ENCODE measurements around the gene GTF2IRD1.
A peak's percentile ranks its signal among the peaks of the same experiment; 100 is the strongest.

Gene GTF2IRD1

DNA sequence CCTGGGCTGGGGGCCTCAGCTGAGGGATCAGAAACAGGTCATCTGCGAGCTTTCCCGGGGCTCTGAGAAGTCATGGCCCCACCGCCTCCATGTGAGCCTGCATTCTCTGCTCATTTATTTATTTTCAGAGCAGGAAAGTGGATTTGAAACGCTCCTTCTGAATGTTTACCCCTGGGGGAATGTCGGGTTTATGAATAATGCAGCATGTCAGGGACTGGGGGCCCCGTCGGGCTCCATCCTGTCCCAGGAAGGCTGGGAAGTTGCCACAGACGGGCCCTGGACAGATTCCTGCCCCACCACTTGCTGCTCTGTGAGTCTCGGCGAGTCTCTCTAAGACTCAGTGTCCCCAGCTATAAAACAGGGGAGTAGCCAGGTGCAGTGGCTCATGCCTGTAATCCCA lies 11.9 kb upstream of the GTF2IRD1 start:
- TF ChIP-seq, protein P1, sequence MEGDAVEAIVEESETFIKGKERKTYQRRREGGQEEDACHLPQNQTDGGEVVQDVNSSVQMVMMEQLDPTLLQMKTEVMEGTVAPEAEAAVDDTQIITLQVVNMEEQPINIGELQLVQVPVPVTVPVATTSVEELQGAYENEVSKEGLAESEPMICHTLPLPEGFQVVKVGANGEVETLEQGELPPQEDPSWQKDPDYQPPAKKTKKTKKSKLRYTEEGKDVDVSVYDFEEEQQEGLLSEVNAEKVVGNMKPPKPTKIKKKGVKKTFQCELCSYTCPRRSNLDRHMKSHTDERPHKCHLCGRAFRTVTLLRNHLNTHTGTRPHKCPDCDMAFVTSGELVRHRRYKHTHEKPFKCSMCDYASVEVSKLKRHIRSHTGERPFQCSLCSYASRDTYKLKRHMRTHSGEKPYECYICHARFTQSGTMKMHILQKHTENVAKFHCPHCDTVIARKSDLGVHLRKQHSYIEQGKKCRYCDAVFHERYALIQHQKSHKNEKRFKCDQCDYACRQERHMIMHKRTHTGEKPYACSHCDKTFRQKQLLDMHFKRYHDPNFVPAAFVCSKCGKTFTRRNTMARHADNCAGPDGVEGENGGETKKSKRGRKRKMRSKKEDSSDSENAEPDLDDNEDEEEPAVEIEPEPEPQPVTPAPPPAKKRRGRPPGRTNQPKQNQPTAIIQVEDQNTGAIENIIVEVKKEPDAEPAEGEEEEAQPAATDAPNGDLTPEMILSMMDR (IDR thresholded peaks at IDR 0.05; ENCODE audit: insufficient read depth, low read length, poor library complexity, severe bottlenecking): no peak
- Histone ChIP-seq H3K27me3 (replicated peaks; ENCODE audit: control insufficient read depth, insufficient read depth, low read length) (no peaks in the 10 kb centered on the region), H3K4me3 (replicated peaks; ENCODE audit: low read depth, low read length) (no peak overlapping the region), H3K36me3 (ENCODE audit: control insufficient read depth, insufficient read depth, low read length) (no peaks in the 10 kb centered on the region)
- DNase-seq (ENCODE audit: extremely low read depth, insufficient read length): no peak

DNA sequence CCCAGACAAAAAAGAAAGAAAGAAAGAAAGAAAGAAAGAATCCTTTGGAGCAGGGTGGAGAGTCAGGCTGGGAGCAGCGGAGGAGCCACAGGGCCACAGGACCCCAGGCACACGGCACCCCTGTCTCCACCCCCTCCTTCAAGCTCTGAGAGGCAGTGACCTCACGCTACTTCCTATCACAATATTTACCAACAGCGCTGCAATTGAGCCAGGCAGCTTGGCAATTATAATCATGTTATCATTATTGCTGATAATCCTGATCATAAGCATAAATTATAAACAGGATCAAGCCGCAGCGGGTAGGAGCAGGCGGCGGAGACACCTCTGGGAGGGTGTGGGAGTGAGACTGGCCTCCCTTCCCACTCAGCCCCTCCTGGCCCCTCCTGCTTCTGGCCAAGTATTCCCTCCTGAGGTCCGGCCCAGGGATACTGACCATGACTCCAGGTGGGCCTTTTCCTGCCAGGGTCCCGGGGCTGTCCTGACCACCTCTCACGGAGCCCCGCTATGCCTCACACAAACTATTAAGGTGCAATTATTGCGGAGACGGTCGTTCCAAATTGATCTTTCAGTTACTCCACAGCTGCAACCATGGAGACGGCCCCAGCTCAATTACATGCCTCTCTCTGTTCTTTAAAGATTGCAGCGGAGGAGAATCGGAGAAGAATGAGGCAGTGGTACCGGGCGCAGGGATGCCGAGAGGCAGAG lies 10.0 kb upstream of the GTF2IRD1 start:
- no peaks in the 10 kb centered on the region for H3K27me3 ChIP-seq (replicated peaks; ENCODE audit: control insufficient read depth, insufficient read depth, low read length)
- no peak for DNase-seq (ENCODE audit: extremely low read depth, insufficient read length)
- no peak overlapping the region for H3K4me3 ChIP-seq (replicated peaks; ENCODE audit: low read depth, low read length)
- H3K36me3 ChIP-seq (ENCODE audit: control insufficient read depth, insufficient read depth, low read length): no peaks in the 10 kb centered on the region
- TF ChIP-seq, protein P1 (IDR thresholded peaks at IDR 0.05; ENCODE audit: insufficient read depth, low read length, poor library complexity, severe bottlenecking): no peak

GRCh38 chr7:74449144-74449543 lies 4.6 kb upstream of the GTF2IRD1 start:
- H3K27me3 ChIP-seq (replicated peaks; ENCODE audit: control insufficient read depth, insufficient read depth, low read length): no peaks in the 10 kb centered on the region; the same call in 1 of the 2 replicates
- TF ChIP-seq, protein P1 (IDR thresholded peaks at IDR 0.05; ENCODE audit: insufficient read depth, low read length, poor library complexity, severe bottlenecking): no peak
- no peak for DNase-seq (ENCODE audit: extremely low read depth, insufficient read length)
- no peaks in the 10 kb centered on the region for H3K36me3 ChIP-seq (ENCODE audit: control insufficient read depth, insufficient read depth, low read length)
- no peak overlapping the region for H3K4me3 ChIP-seq (replicated peaks; ENCODE audit: low read depth, low read length)

DNA sequence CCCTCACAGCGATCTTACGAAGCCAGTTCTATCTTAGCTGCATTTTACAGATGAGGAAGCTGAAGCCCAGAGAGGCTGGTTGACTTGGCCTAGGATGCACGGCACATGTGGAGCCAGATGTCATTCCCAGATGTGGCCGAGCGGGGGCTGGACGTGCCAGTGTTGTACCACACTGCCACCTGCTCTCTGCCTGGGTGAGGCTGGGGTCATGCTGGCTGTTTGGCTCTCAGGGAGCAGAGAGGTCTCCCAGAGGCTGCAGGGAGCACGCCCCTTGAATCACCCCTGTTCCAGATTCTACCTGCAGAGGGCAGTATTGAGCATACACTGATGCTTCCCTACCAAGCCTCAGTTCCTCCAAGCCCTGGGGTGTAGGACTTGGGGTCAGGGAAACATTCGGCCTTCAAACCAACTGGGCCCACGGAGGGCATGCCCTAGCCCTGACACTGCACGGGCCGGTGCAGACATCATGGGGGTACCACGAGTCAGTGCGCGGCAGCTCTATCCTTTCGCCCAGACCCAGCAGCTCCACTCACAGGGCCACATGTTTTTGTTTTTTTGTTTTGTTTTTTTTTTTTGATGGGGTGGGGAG lies 3.8 kb upstream of the GTF2IRD1 start:
- TF ChIP-seq, protein P1 (IDR thresholded peaks at IDR 0.05; ENCODE audit: insufficient read depth, low read length, poor library complexity, severe bottlenecking): peak; percentile 81
- peak; percentile 46 for DNase-seq (ENCODE audit: extremely low read depth, insufficient read length)
- no peak overlapping the region for H3K4me3 ChIP-seq (replicated peaks; ENCODE audit: low read depth, low read length)
- H3K27me3 ChIP-seq (replicated peaks; ENCODE audit: control insufficient read depth, insufficient read depth, low read length): no peaks in the 10 kb centered on the region; the same call in 1 of the 2 replicates
- H3K36me3 ChIP-seq (ENCODE audit: control insufficient read depth, insufficient read depth, low read length): no peaks in the 10 kb centered on the region

- Histone ChIP-seq H3K36me3 (ENCODE audit: control insufficient read depth, insufficient read depth, low read length) (no peaks in the 10 kb centered on the region), H3K4me3 (replicated peaks; ENCODE audit: low read depth, low read length) (no peak overlapping the region; the same call in 1 of the 2 replicates), H3K27me3 (replicated peaks; ENCODE audit: control insufficient read depth, insufficient read depth, low read length) (no peaks in the 10 kb centered on the region; the same call in 1 of the 2 replicates)
- TF ChIP-seq, protein P1 (IDR thresholded peaks at IDR 0.05; ENCODE audit: insufficient read depth, low read length, poor library complexity, severe bottlenecking): no peak
- no peak for DNase-seq (ENCODE audit: extremely low read depth, insufficient read length)
Measured at GRCh38 chr7:74452748-74453321, 871 bp upstream of the GTF2IRD1 start.
